ENCODE results near the gene FBLN7. TPM values are rescaled to one million over a fixed set of nuclear protein-coding genes. Genes with fewer than 3 reads are reported as not detected.

FBLN7 gene
- total RNA-seq, 1 experiment from 2014 or later = 0.14 TPM

GRCh38 chr2:112181571-112182290, 43.5 kb downstream of the FBLN7 start:
- CTCF ChIA-PET = no interaction called here
- no TSS peak for BruUV-seq (replicated peaks)
- H3K4me1 Mint-ChIP-seq (ENCODE audit: insufficient read depth, unreplicated experiment) = no peaks in the 10 kb centered on the region

GRCh38 chr2:112182581-112183034, 44.4 kb downstream of the FBLN7 start:
- Mint-ChIP-seq H3K4me3 (ENCODE audit: unreplicated experiment) (no peak overlapping the region), H3K36me3 (ENCODE audit: insufficient read depth, unreplicated experiment) (no peaks in the 10 kb centered on the region), H3K27ac (ENCODE audit: low read depth, unreplicated experiment) (no peak overlapping the region), H3K27me3 (ENCODE audit: insufficient read depth, unreplicated experiment) (no peaks in the 10 kb centered on the region), H3K9me3 (ENCODE audit: unreplicated experiment) (no peaks in the 10 kb centered on the region), H3K4me1 (ENCODE audit: insufficient read depth, unreplicated experiment) (peaks cover under 1% of the 10 kb centered on the region)
- TF ChIP-seq CTCF (IDR thresholded peaks at IDR 0.05; ENCODE audit: unreplicated experiment) = no peak
- intact Hi-C loops (cut with micrococcal nuclease) = no loop called here
- DNase-seq (ENCODE audit: unreplicated experiment) = no peak
- POLR2A ChIA-PET = no interaction called here
- no TSS peak for BruUV-seq (replicated peaks)
- CTCF ChIA-PET = interaction anchor here (0.7 to 1.3 kb wide), 2 partner anchors 10 to 1460 kb away, joined by 3 to 5 read pairs; no protein-coding TSS in a partner anchor

More at GRCh38 chr2:112181571-112182290, 43.5 kb downstream of the FBLN7 start:
- Mint-ChIP-seq H3K27ac (ENCODE audit: low read depth, unreplicated experiment) (no peak overlapping the region), H3K27me3 (ENCODE audit: insufficient read depth, unreplicated experiment) (no peaks in the 10 kb centered on the region), H3K36me3 (ENCODE audit: insufficient read depth, unreplicated experiment) (no peaks in the 10 kb centered on the region), H3K9me3 (ENCODE audit: unreplicated experiment) (no peaks in the 10 kb centered on the region), H3K4me3 (ENCODE audit: unreplicated experiment) (no peak overlapping the region)
- POLR2A ChIA-PET = interaction anchor here (0.7 kb wide), 1 partner anchor 33 kb away, joined by 3 read pairs; no protein-coding TSS in a partner anchor
- intact Hi-C loops (cut with micrococcal nuclease) = no loop called here
- TF ChIP-seq CTCF (IDR thresholded peaks at IDR 0.05; ENCODE audit: unreplicated experiment) = no peak
- no peak for DNase-seq (ENCODE audit: unreplicated experiment)

GRCh38 chr2:112183327-112184025, 45.3 kb downstream of the FBLN7 start:
- no TSS peak for BruUV-seq (replicated peaks)
- H3K4me1 Mint-ChIP-seq (ENCODE audit: insufficient read depth, unreplicated experiment) = peaks cover 9% of the 10 kb centered on the region
- no peak overlapping the region for H3K4me3 Mint-ChIP-seq (ENCODE audit: unreplicated experiment)
- no peak for TF ChIP-seq CTCF (IDR thresholded peaks at IDR 0.05; ENCODE audit: unreplicated experiment)
- intact Hi-C loops (cut with micrococcal nuclease) = no loop called here
- ChIA-PET CTCF (interaction anchor here (0.7 to 1.3 kb wide), 2 partner anchors 9 to 1461 kb away, joined by 3 to 5 read pairs; no protein-coding TSS in a partner anchor), POLR2A (no interaction called here)
- no peaks in the 10 kb centered on the region for H3K9me3 Mint-ChIP-seq (ENCODE audit: unreplicated experiment)
- H3K27ac Mint-ChIP-seq (ENCODE audit: low read depth, unreplicated experiment) = no peak overlapping the region
- H3K36me3 Mint-ChIP-seq (ENCODE audit: insufficient read depth, unreplicated experiment) = no peaks in the 10 kb centered on the region
- no peaks in the 10 kb centered on the region for H3K27me3 Mint-ChIP-seq (ENCODE audit: insufficient read depth, unreplicated experiment)
- no peak for DNase-seq (ENCODE audit: unreplicated experiment)

GRCh38 chr2:112184121-112184520, 45.9 kb downstream of the FBLN7 start:
- no TSS peak for BruUV-seq (replicated peaks)
- ChIA-PET POLR2A (no interaction called here), CTCF (no interaction called here)
- Mint-ChIP-seq H3K9me3 (ENCODE audit: unreplicated experiment) (no peaks in the 10 kb centered on the region), H3K4me3 (ENCODE audit: unreplicated experiment) (no peak overlapping the region), H3K27ac (ENCODE audit: low read depth, unreplicated experiment) (no peak overlapping the region), H3K4me1 (ENCODE audit: insufficient read depth, unreplicated experiment) (peaks cover 10% of the 10 kb centered on the region), H3K27me3 (ENCODE audit: insufficient read depth, unreplicated experiment) (no peaks in the 10 kb centered on the region), H3K36me3 (ENCODE audit: insufficient read depth, unreplicated experiment) (no peaks in the 10 kb centered on the region)
- no peak for DNase-seq (ENCODE audit: unreplicated experiment)
- intact Hi-C loops (cut with micrococcal nuclease) = no loop called here
- TF ChIP-seq CTCF (IDR thresholded peaks at IDR 0.05; ENCODE audit: unreplicated experiment) = no peak

Data from MCF 10A (cell line).